NCI-H345 treated with DMSO at 0.1 percent for 48 hours (cell line): Measurements from ENCODE around the gene CBX2.
"Not testable (repeated sequence)": the region's sequence is repeated elsewhere in the genome, so short reads cannot be mapped to it uniquely, and the experiment has no call there.

Experiments
- DNase-seq: peaks from one replicate; lab custom pipeline; 2025; ENCODE audit not compliant: unreplicated experiment; lab: John Stamatoyannopoulos, UW

The CBX2 gene

DNA sequence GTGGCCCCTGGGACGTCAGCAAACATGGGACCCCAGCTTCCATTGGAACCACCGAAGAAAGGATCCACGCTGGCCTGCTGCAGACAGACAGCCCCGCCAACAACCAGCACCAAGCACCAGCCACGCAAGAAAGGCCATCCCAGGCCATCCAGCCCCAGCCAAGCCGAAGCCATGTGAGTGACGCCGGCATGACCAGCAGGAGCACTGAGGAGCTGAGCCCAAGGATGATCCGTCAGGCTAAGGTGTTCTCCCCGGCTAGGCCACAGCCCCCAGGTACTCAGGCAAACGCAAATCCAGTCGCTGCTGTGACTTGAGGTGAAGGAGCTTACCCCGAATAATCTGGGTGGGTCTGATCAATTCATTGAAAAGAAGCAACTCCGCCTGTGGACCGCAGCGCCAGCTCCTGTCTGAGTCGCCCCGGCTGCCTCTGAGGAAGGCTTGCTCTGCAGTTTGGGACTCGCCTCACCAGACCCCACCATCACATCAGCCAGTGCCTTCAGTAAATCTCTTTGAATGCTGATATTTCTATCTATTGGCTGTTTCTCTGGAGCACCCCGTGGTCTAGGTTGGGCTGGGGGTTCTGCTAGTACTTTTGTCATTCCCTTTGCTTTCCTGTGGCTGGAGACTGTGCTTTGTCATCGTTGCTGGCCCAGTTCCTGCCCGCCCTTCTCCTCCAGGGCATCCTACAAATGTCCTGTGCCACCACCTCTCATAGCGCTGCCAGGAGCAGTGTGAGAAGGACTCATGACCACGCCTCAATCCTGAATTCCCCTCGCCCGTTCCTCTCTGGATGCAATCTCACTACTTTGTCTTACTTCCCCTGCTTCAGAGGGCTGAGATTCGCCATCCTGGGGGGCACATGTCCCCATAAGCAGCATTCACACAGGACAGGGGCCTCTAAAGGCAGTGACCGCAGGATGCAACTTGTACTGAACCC, 8.1 kb upstream of the CBX2 start:
- DNase-seq = no peak

DNA sequence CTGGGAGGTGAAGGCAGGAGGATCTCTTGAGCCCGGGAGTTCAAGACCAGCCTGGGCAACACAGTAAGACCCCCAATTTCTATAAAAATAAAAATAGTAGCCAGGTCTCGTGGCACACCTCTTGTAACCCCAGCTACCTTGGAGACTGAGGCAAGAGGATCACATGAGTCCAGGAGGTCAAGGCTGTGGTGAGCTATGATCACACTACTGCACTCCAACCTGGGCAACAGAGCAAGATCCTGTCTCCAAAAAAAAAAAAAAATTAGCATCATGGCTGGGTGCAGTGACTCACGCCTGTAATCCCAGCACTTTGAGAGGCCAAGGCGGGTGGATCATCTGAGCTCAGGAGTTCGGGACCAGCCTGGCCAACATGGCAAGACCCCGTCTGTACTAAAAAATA, 6.7 kb upstream of the CBX2 start:
- DNase-seq = no peak

DNA sequence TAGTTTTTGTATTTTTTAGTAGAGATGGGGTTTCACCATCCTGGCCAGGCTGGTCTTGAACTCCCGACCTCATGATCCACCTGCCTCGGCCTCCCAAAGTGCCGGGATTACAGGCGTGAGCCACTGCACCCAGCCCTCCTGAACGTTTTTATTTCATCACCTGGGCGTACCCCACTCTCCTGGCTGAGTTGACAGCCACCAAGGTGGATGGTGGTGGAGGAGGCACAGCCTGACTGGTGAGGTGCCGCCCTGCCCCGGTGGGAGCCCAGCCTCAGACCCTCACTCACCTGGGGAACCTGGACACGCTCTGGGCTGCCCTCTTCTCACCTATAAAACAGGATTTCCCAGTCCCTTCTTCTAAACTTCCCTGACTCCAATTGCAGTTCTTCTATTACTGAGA, 5.2 kb upstream of the CBX2 start:
- DNase-seq = not testable (repeated sequence)

DNA sequence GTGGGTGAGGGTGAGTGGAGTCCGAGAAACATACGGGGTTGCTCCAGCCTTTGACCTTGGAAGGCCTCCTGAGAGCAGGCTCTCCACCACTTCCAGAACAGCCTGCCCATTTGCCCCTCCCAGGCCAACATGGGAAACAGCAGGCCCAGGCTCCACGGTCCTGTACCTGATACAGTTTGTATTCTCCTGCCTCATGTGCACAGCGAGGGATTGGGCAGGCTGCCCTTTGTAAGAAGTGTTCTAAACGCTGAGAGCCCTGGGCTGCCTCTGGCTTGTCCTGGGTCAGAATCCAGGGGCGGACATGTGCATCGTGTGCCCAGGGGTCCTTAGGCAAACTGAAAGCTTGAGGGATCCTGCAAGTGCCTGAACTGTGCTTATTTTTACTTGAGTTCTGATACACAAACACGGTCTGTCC, 3.4 kb upstream of the CBX2 start:
- no peak for DNase-seq

DNA sequence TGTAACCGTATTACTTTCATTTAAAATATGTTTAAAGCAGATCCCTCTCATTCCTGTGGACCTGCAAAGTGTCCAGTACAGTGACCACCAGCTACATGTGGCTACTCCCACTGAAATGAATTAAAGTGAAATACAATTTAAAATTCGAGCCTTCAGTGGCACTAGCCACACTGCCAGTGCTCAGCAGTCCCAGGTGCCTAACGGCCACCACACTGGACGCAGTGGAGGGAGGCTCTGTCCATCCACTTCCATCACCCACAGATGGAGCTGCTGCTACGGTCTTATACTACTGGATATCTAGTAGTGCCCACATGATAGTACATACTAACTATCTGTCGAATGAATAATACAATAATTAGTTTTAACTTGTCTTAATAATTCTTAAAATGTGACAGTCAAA, 2.3 kb upstream of the CBX2 start:
- DNase-seq = no peak

DNA sequence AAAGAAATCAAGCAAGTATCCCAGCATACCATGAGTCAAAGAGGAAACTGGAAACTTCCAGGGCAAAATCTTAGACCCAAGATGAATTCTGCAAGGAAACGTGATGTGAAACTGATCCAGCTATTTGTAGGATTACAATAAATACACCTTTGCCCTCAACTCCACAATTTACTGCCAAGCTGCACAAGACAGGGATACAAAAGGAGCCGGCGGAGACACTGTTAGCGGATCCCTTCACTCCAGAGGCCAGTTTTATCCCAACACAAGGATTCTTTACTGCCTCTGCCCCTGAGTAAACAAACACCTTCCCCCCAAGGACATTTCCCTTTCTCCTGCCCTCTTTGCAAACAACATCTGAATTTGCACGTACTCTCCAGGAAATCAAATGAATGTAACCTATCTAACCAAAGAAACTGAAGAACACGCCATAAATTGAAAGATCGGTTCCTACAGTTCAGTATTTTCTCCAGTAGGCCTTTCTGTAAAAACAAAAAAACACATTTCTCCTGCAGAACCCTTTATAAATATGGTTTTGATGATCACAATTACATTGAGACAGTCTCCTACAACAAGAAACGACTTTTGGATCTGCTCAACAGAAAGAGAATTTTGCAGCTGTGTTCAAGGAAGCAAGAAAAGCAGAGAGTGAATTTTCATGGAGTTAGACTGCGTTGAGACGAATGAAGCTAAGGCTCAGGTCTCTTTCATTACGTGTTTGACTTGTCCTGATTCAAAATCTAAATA, 1.4 kb upstream of the CBX2 start:
- no peak for DNase-seq

DNA sequence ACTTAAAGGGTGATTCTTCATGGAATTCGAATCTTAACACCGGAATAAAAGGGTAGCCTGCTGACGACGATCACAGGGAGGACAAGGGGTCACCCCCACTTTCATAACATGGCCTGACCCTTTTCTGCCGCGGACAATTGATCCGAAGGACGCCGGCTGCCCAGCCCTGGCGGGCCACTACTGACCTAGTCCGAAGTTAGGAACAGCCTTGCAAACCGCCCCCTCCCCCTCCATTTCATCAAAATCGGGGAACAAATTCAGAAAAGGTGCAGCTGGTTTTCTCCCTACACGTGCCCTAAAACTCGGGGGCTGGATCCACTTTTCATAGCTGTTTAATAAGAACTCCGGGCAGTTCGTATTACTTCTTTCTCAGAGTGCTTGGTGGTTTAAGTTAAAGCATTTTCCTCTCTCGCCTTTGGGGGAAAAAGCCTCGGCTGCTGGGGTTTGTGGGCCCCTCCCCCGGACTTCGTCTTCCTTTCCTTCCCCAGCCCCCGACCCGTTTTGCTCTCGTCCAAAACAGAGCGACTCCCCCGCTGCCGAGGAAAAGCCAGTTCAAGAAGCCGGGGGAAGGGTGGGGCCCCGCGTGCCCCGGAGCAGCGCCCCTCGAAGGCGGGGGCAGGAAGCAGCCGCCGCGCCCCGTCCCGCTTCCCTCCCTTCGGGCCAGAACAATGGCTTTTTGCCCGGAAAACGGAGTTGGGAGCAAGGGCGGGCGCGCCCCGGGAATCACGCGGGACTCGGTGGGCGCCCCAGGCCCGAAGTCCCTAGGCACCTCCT, 641 bp upstream of the CBX2 start:
- peak; percentile 61 for DNase-seq

DNA sequence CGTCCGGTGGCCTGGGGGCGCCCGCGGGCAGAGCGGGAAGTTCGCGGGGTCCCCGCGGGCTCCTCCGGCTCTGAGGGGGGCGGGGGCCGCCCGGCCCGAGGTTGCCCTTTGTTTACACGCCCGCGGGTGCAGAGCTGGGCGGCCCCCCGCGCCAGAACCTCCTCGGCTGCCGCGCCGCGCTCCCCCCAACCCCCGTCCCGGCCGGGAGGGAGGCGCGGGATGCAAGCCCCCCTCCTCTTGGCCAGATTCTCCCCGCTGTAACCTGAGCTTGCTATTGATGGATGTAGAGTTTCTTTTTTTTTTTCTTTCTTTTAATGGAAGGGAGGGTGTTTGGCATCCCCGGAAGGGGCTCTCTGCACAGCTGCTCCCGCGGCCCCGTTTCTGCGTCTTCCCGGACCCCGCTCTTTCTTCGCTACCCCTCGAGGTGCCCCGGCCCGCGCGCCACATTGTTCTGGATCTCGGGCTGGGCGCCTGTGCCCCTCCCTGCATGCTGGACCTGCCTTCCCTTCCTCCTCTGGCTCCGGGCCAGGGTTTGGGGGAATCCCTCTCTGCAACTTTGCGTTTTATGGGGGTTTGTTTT, 646 bp downstream of the CBX2 start:
- DNase-seq = peak; percentile 43

DNA sequence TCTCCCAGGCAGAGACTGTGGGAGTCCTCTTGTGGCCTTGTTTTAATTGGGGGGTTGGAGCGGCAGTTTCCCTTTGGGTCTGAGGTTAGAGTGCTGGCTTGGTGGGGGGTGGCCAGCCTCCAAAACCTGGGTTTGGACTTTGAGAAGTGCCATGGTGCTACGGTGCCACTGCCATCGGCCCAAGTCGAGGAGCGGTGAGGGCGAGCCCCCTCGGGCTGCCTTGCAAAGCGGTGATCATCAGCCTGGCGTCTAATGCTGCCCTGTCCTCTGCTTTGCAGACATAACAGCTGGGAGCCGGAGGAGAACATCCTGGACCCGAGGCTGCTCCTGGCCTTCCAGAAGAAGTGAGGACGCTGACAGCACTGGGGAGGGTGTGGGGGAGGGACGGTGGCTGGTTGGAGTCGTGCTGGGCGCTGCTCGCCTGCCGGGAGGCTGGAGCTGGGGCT, 1.2 kb downstream of the CBX2 start:
- DNase-seq = no peak

DNA sequence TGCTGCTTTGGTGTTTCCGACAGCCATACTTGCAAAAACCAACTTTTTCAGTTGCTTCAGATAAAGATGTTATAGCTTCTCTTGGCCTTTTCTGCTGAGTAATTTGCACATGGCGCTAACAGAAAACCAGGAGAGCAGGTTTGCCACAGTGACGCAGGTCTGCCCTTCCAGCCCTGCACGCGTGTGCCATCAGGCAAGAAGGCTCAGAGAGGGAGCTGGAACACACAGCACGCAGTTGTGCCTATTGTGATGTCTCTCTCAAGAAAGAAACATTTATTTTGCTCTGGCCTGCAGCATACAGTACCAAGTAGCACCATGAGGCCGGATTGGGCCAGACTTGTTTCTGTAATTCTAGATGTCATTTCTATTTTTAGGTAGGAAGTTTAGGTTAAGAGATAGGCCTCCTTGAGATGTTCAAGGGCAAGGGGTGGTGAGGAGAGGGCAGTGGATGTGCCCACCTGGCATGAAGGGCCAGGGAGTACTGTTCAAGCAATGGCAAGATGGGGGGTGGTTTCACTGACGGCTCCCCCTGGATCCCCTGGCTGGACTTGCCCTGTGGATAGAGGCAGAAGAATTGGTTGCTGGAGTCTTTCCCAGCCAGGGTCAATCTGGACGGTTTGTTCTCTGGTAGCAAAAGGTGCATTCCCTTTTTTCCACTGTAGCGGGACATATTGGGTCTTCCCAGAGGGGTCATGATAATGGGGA, 1.9 kb downstream of the CBX2 start:
- DNase-seq = no peak

DNA sequence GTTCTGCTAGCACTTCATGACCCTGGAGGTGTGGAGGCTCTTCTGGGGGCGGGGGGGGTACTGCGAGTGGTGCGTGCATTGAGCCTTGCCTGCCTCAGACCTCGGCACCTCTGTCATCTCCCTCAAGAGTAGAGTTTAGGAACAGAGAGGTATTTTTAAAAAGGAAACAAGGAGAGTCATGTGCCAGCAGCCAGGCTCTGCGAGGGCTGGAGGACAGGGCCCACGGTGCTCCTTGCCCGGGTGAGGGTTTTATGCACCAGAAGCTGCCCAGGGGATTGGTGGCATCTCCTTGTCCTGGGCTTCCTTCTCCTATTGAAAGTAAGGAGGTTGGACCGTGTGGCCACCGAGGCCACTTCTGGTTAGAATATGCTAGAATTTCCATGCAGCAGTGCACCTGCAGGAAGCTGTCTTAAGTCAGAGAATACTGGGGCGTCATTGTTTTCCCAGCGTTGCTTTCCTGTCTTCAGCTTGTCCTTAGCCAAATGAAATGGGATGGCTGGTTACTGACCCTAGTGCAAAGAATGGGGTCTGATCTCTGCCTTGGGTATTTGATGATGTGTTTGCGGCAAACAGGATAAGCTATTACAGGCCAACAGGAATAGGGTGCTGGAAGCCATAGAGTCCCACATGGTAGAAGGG, 3.2 kb downstream of the CBX2 start:
- no peak for DNase-seq

DNA sequence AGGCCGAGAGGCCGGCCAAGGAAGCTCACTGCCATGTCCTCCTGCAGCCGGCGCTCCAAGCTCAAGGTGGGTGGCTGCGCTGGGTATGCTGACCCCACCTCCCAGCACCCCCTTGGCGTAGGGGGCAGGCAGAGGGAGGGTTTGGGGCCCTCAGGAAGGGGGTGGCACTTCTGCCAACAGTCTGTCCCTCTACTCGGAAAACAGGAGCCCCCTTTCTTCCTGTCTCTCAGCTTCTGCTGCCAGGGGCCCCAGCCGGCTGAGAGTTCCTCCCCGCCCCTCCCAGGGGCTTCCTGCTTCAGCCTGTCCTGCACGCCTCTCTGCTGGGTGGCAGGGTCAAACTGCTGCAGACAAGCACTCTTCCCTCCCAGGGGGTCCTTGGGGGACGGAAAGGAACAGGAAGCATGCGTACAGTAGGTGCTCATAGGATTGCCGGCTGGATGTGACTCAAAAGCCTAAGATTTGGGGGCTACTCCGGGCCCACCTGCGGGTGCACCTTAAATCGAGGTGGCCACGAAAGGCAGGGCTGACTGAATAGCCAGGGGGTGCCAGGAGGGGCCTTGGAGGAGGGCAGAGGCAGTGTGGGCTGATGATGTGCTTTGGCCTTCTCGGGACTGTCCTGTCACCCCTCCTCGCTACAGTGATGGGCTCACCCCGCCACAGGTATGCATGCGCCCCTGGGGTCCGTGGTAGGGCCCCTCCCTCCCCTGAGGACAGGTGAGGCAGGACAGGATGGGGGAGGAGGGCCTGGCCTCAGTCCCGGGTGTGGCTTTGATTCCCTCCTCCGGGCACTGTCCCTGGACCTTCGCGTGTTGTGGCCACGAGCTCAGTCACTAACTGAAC, 4.0 kb downstream of the CBX2 start:
- no peak for DNase-seq

DNA sequence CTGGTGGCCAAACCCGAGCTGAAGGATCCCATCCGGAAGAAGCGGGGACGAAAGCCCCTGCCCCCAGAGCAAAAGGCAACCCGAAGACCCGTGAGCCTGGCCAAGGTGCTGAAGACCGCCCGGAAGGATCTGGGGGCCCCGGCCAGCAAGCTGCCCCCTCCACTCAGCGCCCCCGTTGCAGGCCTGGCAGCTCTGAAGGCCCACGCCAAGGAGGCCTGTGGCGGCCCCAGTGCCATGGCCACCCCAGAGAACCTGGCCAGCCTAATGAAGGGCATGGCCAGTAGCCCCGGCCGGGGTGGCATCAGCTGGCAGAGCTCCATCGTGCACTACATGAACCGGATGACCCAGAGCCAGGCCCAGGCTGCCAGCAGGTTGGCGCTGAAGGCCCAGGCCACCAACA, 5.9 kb downstream of the CBX2 start:
- DNase-seq = no peak

DNA sequence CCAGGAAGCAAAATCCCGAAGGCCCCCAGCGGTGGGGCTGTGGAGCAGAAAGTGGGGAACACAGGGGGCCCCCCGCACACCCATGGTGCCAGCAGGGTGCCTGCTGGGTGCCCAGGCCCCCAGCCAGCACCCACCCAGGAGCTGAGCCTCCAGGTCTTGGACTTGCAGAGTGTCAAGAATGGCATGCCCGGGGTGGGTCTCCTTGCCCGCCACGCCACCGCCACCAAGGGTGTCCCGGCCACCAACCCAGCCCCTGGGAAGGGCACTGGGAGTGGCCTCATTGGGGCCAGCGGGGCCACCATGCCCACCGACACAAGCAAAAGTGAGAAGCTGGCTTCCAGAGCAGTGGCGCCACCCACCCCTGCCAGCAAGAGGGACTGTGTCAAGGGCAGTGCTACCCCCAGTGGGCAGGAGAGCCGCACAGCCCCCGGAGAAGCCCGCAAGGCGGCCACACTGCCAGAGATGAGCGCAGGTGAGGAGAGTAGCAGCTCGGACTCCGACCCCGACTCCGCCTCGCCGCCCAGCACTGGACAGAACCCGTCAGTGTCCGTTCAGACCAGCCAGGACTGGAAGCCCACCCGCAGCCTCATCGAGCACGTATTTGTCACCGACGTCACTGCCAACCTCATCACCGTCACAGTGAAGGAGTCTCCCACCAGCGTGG, 6.5 kb downstream of the CBX2 start:
- no peak for DNase-seq

DNA sequence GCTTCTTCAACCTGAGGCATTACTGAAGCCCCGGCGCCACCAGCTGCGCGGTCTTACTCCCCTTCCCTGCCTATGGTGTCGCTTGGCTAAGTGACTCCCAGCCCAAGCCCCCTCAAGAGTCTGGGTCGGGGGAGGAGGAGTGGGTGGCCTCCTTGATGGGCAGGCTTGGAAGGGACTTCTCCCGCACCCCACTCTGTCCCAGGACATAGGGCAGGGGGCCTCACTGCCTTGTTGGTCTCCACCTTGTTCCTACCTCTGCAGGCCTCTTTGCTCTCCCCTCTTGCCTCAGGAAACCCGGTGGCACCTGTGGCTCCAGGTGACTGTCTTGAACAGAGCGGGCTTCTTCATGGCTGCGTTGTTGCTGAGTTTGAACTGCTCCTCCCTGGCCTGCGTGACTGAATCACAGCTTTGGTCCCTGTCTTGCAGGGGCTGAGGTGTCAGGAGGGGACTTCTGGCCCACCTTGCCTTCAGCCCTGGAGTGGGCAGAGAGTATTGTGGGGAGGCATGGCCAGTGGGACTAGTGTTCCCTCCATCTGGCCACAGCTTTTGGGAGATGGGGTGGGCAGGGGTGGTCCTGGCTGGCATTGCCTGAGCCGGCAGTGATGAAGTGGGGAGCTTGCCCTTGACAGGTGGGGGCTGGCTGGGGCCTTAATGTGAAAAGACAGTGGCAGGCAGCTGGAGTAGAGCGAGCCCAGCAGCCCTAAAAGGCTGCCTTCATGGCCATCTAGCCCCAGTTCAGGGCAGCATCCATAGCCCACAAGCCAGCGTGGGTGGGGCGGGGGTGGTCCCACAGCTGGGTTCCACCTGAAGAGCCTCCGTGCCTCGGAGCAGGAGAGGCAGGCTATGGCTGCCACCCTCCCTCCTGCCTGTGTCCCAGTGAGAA, 7.3 kb downstream of the CBX2 start:
- DNase-seq = no peak

DNA sequence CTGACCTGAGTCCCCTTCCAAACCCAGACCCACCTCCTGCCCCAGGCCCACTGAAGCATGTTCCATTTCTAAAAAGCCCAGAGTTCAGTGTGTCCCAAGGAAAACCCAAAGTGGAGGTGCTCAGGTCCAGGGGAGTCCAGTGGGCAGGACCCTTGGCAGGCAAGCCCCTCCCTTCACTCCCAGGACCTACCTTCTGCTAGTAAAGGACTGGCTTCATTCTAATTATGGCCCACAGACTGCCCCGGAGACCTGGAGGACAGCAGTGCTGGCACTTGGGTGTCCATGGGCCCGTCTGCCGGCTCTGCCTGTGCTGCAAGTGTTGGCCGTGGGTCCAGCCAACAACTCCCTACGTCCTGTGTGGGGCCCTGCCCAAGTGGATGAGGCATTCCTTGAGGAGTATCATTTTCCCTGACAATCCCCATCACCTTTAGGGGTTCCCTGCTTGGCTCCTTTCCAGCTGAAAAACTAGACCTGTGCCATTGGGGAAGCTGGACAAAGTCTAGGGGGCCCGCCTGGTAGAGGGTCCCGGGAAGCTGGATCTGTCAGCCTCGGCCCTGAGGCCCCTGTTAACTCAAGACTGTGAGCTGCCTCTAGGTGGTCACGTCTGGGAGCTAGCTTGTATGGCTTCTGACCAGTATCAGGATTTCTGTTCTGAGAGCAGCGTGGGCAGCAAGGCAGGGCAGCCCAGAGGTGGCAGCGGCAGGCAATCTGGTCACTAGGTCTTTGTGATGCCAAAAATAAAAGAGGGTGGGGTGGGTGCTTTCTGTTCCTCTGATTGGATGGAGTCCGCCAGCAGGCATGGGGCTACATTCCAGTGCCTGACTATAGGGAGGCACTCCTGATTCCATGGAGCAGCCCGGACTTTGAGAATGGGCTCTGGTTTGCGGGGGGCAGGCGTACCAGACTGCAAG, 8.2 kb downstream of the CBX2 start:
- DNase-seq = no peak
